Esophagus squamous epithelium (tissue), 5 donors: ENCODE results near the gene PAX8. TPM values are rescaled to one million over a fixed set of nuclear protein-coding genes. Genes with fewer than 3 reads are reported as not detected.
A peak's percentile ranks its signal among the peaks of the same experiment; 100 is the strongest.

Experiments used
- DNase-seq: peaks from one replicate; lab custom pipeline; 2025; lab: John Stamatoyannopoulos, UW
- H3K27ac ChIP-seq, 4 donors: fragments of 200-600 bp; sonication (generic); one replicate each; pipeline ENCODE4 v1.5.1; 2016 to 2019; ENCODE audit warnings: mild to moderate bottlenecking in 1 of 4
- H3K27me3 ChIP-seq, 4 donors: fragments of 200-600 bp; sonication (generic); 1 replicate in 3 of 4; 2 replicates in 1 of 4; pipeline versions ENCODE4 v1.5.1 to v1.6.0; 2017 to 2021; ENCODE audit warnings: antibody characterized with exemption in 1 of 4
- H3K36me3 ChIP-seq, 3 donors: fragments of 200-600 bp; sonication (generic); one replicate each; pipeline ENCODE4 v1.5.1; 2016 to 2019
- H3K4me1 ChIP-seq, 3 donors: fragments of 200-600 bp; sonication (generic); one replicate each; pipeline ENCODE4 v1.5.1; 2017 to 2019
- H3K4me3 ChIP-seq, 4 donors: fragments of 200-600 bp; sonication (generic); 1 replicate in 3 of 4; 2 replicates in 1 of 4; pipeline ENCODE4 v1.5.1; 2016 to 2019; ENCODE audit warnings: mild to moderate bottlenecking in 2 of 4, moderate library complexity in 1 of 4
- H3K9me3 ChIP-seq, 3 donors: fragments of 200-600 bp; sonication (generic); one replicate each; pipeline ENCODE4 v1.5.1; 2016 to 2019
- POLR2A ChIP-seq, 4 donors: fragments of 450-650 bp; IDR thresholded peaks; one replicate each; pipeline ENCODE4 v1.6.1; 2017; ENCODE audit warnings: antibody characterized with exemption in 4 of 4, mild to moderate bottlenecking in 4 of 4, moderate library complexity in 3 of 4
- WGBS, 2 donors: methylation state at CpG; one replicate each; pipeline ENCODE4 v1.1.5; 2018; 5-methylcytosine and 5-hydroxymethylcytosine counted together
- intact Hi-C: fragments of 100-400 bp; cut with DNase I; formaldehyde crosslinking; loops from one replicate; pipeline ENCODE4 v1.15.0; 2022
- total RNA-seq, 4 donors: library from RNA; depleted of rRNA; stranded (reverse); fragments of >200 nt; gene quantifications; one replicate each; pipeline ENCODE4 v1.1.0, GENCODE V29; 2016
- TF ChIP-seq, protein P1 (sequence below), 6 experiments: fragments of 450-650 bp in 4 of 6; fragments of 200-600 bp in 2 of 6; sonication (generic) in 2 of 6; IDR thresholded peaks; one replicate each; pipeline ENCODE4 v1.5.1; 2016 to 2019; ENCODE audit warnings: antibody characterized with exemption in 6 of 6, mild to moderate bottlenecking in 4 of 6, moderate library complexity in 4 of 6
- donor health status: DM: yes; HTN: yes; CAD: no.

PAX8 gene
- total RNA-seq, 4 donors from 2014 or later = 0.32 to 7.6 (median 2.7) TPM

DNA sequence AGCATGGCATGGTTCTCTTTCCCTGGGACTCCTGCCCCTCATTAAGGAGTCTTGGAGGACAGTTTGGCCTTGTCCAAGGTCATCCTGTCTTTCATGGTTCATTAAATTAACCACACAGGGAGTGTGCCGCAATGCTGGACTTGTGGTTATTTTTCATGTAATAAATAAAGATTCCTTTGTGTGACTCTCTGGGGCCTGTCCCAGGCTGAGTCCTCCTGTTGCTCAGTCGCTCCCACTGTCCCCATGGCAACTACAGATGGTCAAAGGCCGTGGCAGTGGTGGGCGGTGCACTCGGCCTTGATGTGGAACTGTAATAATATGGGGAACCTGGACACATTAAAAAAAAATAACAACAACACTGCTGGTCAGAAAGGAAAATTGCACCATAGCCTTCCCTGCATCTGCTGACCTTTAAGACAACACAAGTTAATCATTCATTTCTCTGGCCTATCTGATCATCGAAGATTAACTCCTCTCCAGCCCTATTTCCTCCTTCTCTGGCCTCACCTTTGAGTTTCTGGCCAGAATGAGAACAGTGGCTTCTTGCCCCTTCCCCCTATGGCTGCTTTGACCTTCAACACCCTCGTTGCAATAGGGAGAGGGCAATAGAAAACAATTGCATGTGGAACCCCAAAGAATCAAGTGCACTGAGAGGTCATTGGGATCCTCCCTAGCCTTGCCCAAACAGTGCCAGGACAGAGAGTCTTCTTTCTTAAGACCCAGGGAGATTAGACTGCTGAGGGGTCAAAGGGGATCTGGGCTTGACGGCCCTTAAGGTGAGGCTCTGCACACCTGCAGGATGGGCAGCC, 60.2 kb downstream of the PAX8 start:
- DNase-seq = no peak
- H3K27ac ChIP-seq = peak overlapping the region in 2 of 4 donors; percentile 29 to 45

DNA sequence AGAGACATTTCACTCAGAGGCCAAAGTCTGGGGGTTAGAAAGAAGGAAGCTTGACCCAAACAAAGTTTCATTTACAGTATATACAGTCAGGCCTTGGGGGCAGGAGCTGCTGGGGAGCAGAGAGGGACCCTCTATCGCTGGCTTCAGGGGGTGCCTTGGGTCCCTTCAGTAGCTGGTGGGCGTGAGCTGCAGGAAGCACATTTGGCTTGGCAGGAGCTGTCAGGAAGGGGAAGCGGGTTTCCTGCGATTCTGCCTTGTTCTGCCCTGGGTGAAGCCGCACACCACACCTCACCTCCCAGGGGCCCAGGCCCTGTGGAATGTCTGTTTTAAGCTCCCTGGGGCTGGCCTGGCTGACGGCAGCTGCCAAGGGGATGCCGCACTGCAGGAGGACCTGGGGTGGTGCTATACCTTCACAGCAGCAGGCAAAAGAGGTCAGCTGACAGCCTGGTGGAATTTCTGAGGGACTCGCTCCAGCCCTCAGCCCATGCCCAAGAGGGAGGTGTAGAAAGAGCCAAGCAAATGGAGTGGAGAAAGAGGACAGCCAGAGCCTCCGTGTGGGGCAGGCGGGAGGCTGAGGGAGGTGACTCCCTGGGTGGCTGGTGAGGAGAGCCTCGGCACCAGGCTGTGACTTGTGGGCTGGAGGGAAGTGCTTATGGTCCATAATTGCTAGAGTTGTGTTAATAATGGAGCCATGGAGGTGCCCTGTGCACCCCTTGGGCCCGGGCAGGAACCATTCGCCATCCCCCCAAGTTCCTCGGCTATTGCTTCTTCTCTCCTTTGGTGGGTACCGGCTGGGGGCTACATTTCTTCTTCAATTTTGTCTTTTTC, 61.1 kb downstream of the PAX8 start:
- H3K36me3 ChIP-seq = no peaks in the 10 kb centered on the region
- intact Hi-C loops = no loop called here
- WGBS, 2 donors = 70 to 76% methylated on average over 11 to 12 of the region's 15 CpGs
- DNase-seq = no peak
- no peak overlapping the region for H3K4me3 ChIP-seq
- no peaks in the 10 kb centered on the region for H3K9me3 ChIP-seq
- no peaks in the 10 kb centered on the region for H3K27me3 ChIP-seq
- TF ChIP-seq POLR2A (IDR thresholded peaks at IDR 0.05) = no peak
- TF ChIP-seq, protein P1, sequence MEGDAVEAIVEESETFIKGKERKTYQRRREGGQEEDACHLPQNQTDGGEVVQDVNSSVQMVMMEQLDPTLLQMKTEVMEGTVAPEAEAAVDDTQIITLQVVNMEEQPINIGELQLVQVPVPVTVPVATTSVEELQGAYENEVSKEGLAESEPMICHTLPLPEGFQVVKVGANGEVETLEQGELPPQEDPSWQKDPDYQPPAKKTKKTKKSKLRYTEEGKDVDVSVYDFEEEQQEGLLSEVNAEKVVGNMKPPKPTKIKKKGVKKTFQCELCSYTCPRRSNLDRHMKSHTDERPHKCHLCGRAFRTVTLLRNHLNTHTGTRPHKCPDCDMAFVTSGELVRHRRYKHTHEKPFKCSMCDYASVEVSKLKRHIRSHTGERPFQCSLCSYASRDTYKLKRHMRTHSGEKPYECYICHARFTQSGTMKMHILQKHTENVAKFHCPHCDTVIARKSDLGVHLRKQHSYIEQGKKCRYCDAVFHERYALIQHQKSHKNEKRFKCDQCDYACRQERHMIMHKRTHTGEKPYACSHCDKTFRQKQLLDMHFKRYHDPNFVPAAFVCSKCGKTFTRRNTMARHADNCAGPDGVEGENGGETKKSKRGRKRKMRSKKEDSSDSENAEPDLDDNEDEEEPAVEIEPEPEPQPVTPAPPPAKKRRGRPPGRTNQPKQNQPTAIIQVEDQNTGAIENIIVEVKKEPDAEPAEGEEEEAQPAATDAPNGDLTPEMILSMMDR (IDR thresholded peaks at IDR 0.05) = no peak
- peaks cover 16 to 54% (median 21%) of the 10 kb centered on the region in 3 donors for H3K4me1 ChIP-seq
- H3K27ac ChIP-seq = peak overlapping the region; percentile 10 to 50 (median 46)

More for the DNA sequence above, 60.2 kb downstream of the PAX8 start:
- no peak overlapping the region for H3K4me3 ChIP-seq
- H3K9me3 ChIP-seq = no peaks in the 10 kb centered on the region
- peaks cover 13 to 46% (median 15%) of the 10 kb centered on the region in 3 donors for H3K4me1 ChIP-seq
- WGBS, 2 donors = 72 to 83% methylated on average over 6 to 7 of the region's 8 CpGs
- intact Hi-C loops = no loop called here
- H3K36me3 ChIP-seq = no peaks in the 10 kb centered on the region
- TF ChIP-seq, protein P1 (IDR thresholded peaks at IDR 0.05) = no peak
- no peak for TF ChIP-seq POLR2A (IDR thresholded peaks at IDR 0.05)
- no peaks in the 10 kb centered on the region for H3K27me3 ChIP-seq

GRCh38 chr2:113216891-113217454, 61.7 kb downstream of the PAX8 start:
- intact Hi-C loops = no loop called here
- no peaks in the 10 kb centered on the region for H3K36me3 ChIP-seq
- H3K9me3 ChIP-seq = no peaks in the 10 kb centered on the region
- H3K4me1 ChIP-seq = peaks cover 22 to 61% (median 28%) of the 10 kb centered on the region in 3 donors
- no peak overlapping the region for H3K4me3 ChIP-seq
- DNase-seq = no peak
- H3K27ac ChIP-seq = peak overlapping the region; percentile 10 to 50 (median 46)
- WGBS, 2 donors = 69 to 73% methylated on average over 6 of the region's 6 CpGs
- H3K27me3 ChIP-seq = no peaks in the 10 kb centered on the region
- TF ChIP-seq POLR2A (IDR thresholded peaks at IDR 0.05) = no peak
- TF ChIP-seq, protein P1 (IDR thresholded peaks at IDR 0.05) = no peak

GRCh38 chr2:113216321-113216720, 62.4 kb downstream of the PAX8 start:
- no peak for DNase-seq
- 89 to 94% methylated on average over 1 to 2 of the region's 2 CpGs for WGBS, 2 donors
- no peaks in the 10 kb centered on the region for H3K36me3 ChIP-seq
- peak overlapping the region in 1 of 4 donors; percentile 9 for H3K27ac ChIP-seq
- no peak overlapping the region for H3K4me3 ChIP-seq
- no peaks in the 10 kb centered on the region for H3K9me3 ChIP-seq
- intact Hi-C loops = no loop called here
- H3K27me3 ChIP-seq = no peaks in the 10 kb centered on the region
- TF ChIP-seq POLR2A (IDR thresholded peaks at IDR 0.05) = no peak
- TF ChIP-seq, protein P1 (IDR thresholded peaks at IDR 0.05) = no peak
- peaks cover 29 to 68% (median 34%) of the 10 kb centered on the region in 3 donors for H3K4me1 ChIP-seq
